Measurements from ENCODE around the gene MAN2B2. TPM values are rescaled to one million over a fixed set of nuclear protein-coding genes. Genes with fewer than 3 reads are reported as not detected.

MAN2B2 gene
- total RNA-seq, 4 donors from 2014 or later: 9.0 to 23.3 (median 14.3) TPM

GRCh38 chr4:6610856-6611430 lies 36.0 kb downstream of the MAN2B2 start:
- H3K27ac ChIP-seq: no peak overlapping the region
- no peaks in the 10 kb centered on the region for H3K4me1 ChIP-seq
- peaks cover 0 to 97% (median 32%) of the 10 kb centered on the region in 3 donors for H3K36me3 ChIP-seq
- H3K4me3 ChIP-seq: no peak overlapping the region
- WGBS, 2 donors: 93 to 100% methylated on average over 1 to 5 of the region's 24 CpGs
- intact Hi-C loops (cut with DNase I): no loop called here
- no peaks in the 10 kb centered on the region for H3K9me3 ChIP-seq
- TF ChIP-seq CTCF (IDR thresholded peaks at IDR 0.05) (no peak), POLR2A (IDR thresholded peaks at IDR 0.05) (no peak)
- DNase-seq: no peak
- no peaks in the 10 kb centered on the region for H3K27me3 ChIP-seq

- Histone ChIP-seq H3K36me3 (peaks cover 0 to 97% (median 32%) of the 10 kb centered on the region in 3 donors), H3K27me3 (no peaks in the 10 kb centered on the region), H3K4me3 (no peak overlapping the region), H3K9me3 (no peaks in the 10 kb centered on the region), H3K4me1 (no peaks in the 10 kb centered on the region), H3K27ac (no peak overlapping the region)
- intact Hi-C loops (cut with DNase I): no loop called here
- DNase-seq: no peak
- TF ChIP-seq POLR2A (IDR thresholded peaks at IDR 0.05) (no peak), CTCF (IDR thresholded peaks at IDR 0.05) (no peak)
- WGBS, 2 donors: 86 to 100% methylated on average over 3 of the region's 3 CpGs
Measured at GRCh38 chr4:6612961-6613675, 38.1 kb downstream of the MAN2B2 start.

- WGBS, 2 donors: 67 to 87% methylated on average over 7 to 17 of the region's 17 CpGs
- H3K36me3 ChIP-seq: peaks cover 7 to 97% (median 36%) of the 10 kb centered on the region in 3 donors
- TF ChIP-seq POLR2A (IDR thresholded peaks at IDR 0.05) (no peak), CTCF (IDR thresholded peaks at IDR 0.05) (no peak)
Measured at GRCh38 chr4:6613676-6614651, 39.0 kb downstream of the MAN2B2 start.

GRCh38 chr4:6614701-6615230 lies 39.8 kb downstream of the MAN2B2 start:
- 84 to 90% methylated on average over 5 to 7 of the region's 11 CpGs for WGBS, 2 donors
- Histone ChIP-seq H3K36me3 (peaks cover 14 to 97% (median 31%) of the 10 kb centered on the region in 3 donors), H3K4me3 (no peak overlapping the region), H3K9me3 (no peaks in the 10 kb centered on the region), H3K27me3 (no peaks in the 10 kb centered on the region), H3K4me1 (no peaks in the 10 kb centered on the region), H3K27ac (no peak overlapping the region)
- TF ChIP-seq POLR2A (IDR thresholded peaks at IDR 0.05) (no peak), CTCF (IDR thresholded peaks at IDR 0.05) (no peak)
- no peak for DNase-seq
- intact Hi-C loops (cut with DNase I): no loop called here

More at GRCh38 chr4:6613676-6614651, 39.0 kb downstream of the MAN2B2 start:
- no peaks in the 10 kb centered on the region for H3K4me1 ChIP-seq
- H3K4me3 ChIP-seq: no peak overlapping the region
- intact Hi-C loops (cut with DNase I): no loop called here
- H3K9me3 ChIP-seq: no peaks in the 10 kb centered on the region
- H3K27ac ChIP-seq: no peak overlapping the region
- no peak for DNase-seq
- H3K27me3 ChIP-seq: no peaks in the 10 kb centered on the region
